ENCODE measurements around the gene DIP2A. TPM values are rescaled to one million over a fixed set of nuclear protein-coding genes. Genes with fewer than 3 reads are reported as not detected.
"Not testable (repeated sequence)": the region's sequence is repeated elsewhere in the genome, so short reads cannot be mapped to it uniquely, and the experiment has no call there.

Gene DIP2A
- total RNA-seq, 2 experiments from 2014 or later: 32.0 to 35.3 TPM

DNA sequence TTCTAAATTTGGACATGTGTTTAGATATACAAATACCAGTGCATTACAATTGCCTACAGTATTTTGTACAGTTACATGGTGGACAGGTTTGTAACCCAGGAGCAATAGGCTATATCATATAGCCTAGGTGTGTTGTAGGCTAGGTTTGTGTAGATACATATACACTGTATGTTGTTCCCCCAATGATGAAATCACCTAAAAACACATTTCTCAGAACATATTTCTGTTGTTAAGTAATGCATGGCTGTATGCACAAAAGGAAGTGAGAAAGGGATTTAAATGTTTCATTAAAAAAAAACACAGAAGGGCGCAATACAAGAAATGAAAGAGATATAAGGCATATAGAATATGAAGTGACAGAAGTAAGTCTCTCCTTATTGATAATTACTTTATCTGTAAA, 114.2 kb downstream of the DIP2A start:
- peaks cover 48% of the 10 kb centered on the region for H3K36me3 Mint-ChIP-seq
- POLR2A ChIA-PET: no interaction called here
- H3K4me1 Mint-ChIP-seq (ENCODE audit: low read depth): peaks cover 11% of the 10 kb centered on the region
- CTCF ChIA-PET: interaction anchor here (1.1 kb wide), 1 partner anchor 24 kb away, joined by 3 read pairs; no protein-coding TSS in a partner anchor
- intact Hi-C loops (cut with micrococcal nuclease): no loop called here
- H3K27ac Mint-ChIP-seq: no peak overlapping the region
- no peak overlapping the region for H3K4me3 Mint-ChIP-seq
- H3K27me3 Mint-ChIP-seq: no peaks in the 10 kb centered on the region
- H3K9me3 Mint-ChIP-seq: peaks cover 15% of the 10 kb centered on the region
- DNase-seq: no peak

DNA sequence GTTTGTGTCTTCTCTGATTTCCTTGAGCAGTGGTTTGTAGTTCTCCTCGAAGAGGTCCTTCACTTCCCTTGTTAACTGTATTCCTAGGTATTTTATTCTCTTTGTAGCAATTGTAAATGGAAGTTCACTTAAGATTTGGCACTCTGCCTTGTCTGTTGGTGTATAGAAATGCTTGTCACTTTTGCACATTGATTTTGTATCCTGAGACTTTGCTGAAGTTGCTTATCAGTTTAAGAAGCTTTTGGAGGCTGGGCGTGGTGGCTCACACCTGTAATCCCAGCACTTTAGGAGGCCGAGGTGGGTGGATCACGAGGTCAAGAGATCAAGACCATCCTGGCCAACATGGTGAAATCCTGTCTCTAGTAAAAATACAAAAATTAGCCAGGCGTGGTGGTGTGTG, 119.1 kb downstream of the DIP2A start:
- Mint-ChIP-seq H3K36me3 (peaks cover 47% of the 10 kb centered on the region), H3K9me3 (peaks cover 37% of the 10 kb centered on the region), H3K4me1 (ENCODE audit: low read depth) (peaks cover 11% of the 10 kb centered on the region)
- CTCF ChIA-PET; H3K27ac Mint-ChIP-seq; intact Hi-C loops (cut with micrococcal nuclease); H3K27me3 Mint-ChIP-seq; POLR2A ChIA-PET; H3K4me3 Mint-ChIP-seq; DNase-seq: not testable (repeated sequence)

DNA sequence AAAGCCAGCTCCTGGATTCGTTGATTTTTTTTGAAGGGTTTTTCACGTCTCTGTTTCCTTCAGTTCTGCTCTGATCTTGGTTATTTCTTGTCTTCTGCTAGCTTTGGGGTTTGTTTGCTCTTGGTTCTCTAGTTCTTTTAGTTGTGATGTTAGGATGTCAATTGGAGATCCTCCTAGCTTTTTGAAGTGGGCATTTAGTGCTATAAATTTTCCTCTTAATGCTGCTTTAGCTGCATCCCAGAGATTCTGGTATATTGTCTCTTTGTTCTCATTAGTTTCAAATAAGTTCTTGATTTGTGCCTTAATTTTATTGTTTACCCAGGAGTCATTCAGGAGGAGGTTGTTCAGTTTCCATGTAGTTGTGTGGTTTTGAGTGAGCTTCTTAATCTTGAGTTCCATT, 120.7 kb downstream of the DIP2A start:
- intact Hi-C loops (cut with micrococcal nuclease); H3K27ac Mint-ChIP-seq; H3K4me3 Mint-ChIP-seq; POLR2A ChIA-PET; CTCF ChIA-PET; H3K27me3 Mint-ChIP-seq; DNase-seq: not testable (repeated sequence)
- Mint-ChIP-seq H3K9me3 (peaks cover 36% of the 10 kb centered on the region), H3K36me3 (peaks cover 47% of the 10 kb centered on the region), H3K4me1 (ENCODE audit: low read depth) (peaks cover 11% of the 10 kb centered on the region)

DNA sequence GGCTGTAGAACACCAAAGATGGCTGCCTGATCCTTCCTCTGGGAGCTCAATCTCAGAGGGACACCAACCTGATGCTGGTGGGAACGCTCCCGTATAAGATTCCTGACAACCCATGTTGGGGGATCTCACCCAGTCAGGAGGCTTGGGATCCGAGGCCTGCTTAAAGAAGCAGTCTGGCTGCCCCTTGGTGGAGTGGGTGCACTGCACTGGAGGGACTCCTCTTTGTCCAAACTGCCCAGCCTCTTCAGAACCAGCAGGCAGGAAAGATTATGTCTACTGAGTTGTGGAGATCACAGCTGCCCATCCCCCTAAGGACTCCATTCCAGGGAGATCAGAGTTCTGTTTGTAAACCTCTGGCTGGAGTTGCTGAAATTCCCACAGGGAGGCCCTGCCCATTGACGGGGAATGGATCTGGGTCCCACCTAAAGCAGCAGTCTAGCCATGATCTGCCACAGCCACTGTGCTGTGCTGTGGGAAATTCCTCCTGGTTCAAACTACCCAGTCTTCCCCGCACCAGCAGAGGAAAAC, 123.2 kb downstream of the DIP2A start:
- H3K4me1 Mint-ChIP-seq (ENCODE audit: low read depth): no peaks in the 10 kb centered on the region
- H3K27ac Mint-ChIP-seq: no peak overlapping the region
- H3K27me3 Mint-ChIP-seq: no peaks in the 10 kb centered on the region
- intact Hi-C loops (cut with micrococcal nuclease): no loop called here
- ChIA-PET CTCF (no interaction called here), POLR2A (no interaction called here)
- no peak for DNase-seq
- peaks cover 47% of the 10 kb centered on the region for H3K36me3 Mint-ChIP-seq
- peaks cover 48% of the 10 kb centered on the region for H3K9me3 Mint-ChIP-seq
- H3K4me3 Mint-ChIP-seq: no peak overlapping the region

DNA sequence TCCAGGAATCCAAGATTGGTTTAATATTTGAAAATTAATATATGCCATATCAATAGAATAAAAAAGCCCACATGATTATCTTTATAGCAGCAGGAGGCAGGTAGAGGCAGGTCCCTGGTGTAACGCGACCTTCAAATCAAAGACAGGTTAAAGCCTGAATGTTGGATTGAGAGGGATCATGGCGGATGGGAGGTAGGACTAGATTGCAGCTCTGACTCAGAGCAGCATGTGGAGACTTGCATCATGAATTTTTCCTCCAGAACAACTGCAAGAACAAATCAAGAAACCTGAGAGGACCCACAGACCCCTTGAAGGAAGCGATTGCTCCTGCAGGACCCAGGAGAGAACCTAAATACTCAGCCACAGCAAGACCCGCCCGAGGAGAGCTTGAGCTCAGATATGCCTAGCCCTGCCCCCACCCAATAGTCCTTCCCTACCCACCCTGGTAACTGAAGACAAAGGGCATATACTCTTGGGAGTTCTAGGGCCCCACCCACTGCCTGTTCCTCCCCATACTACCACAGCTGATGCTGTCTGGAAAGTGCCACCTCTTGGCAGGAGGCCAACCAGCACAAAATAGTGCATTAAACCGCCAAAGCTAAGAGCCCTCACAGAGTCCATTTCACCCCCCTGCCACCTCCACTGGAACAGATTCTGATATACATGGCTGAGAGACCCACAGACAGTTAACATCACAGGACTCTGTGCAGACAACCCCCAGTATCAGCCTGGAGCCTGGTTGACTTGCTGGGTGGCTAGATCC, 126.7 kb downstream of the DIP2A start:
- intact Hi-C loops (cut with micrococcal nuclease): no loop called here
- H3K27ac Mint-ChIP-seq: no peak overlapping the region

DNA sequence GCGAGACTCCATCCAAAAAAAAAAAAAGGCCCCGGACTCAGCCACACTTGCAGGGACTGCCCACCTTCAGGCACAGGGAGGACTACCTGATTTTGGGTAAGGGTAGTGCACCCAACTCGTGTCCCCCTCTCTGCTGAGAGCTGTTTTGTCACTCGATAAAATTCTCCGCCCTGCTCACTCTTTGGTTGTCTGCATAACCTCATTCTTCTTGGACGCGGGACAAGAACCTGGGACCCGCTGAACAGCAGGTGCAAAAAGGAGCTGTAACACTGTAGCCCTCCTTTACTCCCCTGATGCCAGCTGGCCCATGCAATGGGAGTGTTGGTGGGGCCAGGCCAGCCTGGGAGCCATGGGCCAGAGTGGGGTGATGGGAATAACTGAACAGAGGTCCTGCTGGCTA, 135.6 kb downstream of the DIP2A start:
- Mint-ChIP-seq H3K4me3 (no peak overlapping the region), H3K9me3 (peaks cover 43% of the 10 kb centered on the region), H3K36me3 (peaks cover 2% of the 10 kb centered on the region), H3K27me3 (no peaks in the 10 kb centered on the region), H3K4me1 (ENCODE audit: low read depth) (no peaks in the 10 kb centered on the region), H3K27ac (no peak overlapping the region)
- DNase-seq: no peak
- POLR2A ChIA-PET: no interaction called here
- CTCF ChIA-PET: no interaction called here
- intact Hi-C loops (cut with micrococcal nuclease): no loop called here

More for the DNA sequence above, 126.7 kb downstream of the DIP2A start:
- DNase-seq: no peak
- ChIA-PET CTCF (no interaction called here), POLR2A (no interaction called here)
- Mint-ChIP-seq H3K9me3 (peaks cover 56% of the 10 kb centered on the region), H3K27me3 (no peaks in the 10 kb centered on the region), H3K4me3 (no peak overlapping the region), H3K4me1 (ENCODE audit: low read depth) (peaks cover 3% of the 10 kb centered on the region), H3K36me3 (peaks cover 26% of the 10 kb centered on the region)

DNA sequence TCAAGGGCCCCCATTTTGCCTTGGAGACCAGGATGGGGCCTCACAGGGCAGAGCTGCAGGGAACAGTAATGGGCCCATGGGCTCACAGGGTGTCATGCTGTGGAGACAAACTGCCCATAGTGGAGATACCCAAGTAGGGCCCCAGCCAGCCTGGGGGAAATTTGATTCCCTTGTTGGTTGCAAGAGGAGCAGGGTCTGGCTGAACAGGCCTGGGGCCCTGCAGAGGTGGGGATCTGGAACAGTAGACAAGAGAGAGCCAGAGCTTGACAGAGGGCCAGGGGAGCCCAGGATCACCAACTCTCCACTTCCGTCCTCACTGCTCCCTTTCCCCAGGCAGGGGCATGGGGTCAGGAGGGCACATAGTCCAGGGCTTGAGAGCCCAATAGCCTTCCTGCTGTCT, 137.5 kb downstream of the DIP2A start:
- H3K36me3 Mint-ChIP-seq: peaks cover 2% of the 10 kb centered on the region
- intact Hi-C loops (cut with micrococcal nuclease): no loop called here
- no peak overlapping the region for H3K27ac Mint-ChIP-seq
- DNase-seq: no peak
- ChIA-PET CTCF (interaction anchor here (1.0 kb wide), 1 partner anchor 24 kb away, joined by 3 read pairs; no protein-coding TSS in a partner anchor), POLR2A (no interaction called here)
- H3K27me3 Mint-ChIP-seq: no peaks in the 10 kb centered on the region
- H3K4me3 Mint-ChIP-seq: no peak overlapping the region
- H3K9me3 Mint-ChIP-seq: peaks cover 27% of the 10 kb centered on the region
- H3K4me1 Mint-ChIP-seq (ENCODE audit: low read depth): no peaks in the 10 kb centered on the region

DNA sequence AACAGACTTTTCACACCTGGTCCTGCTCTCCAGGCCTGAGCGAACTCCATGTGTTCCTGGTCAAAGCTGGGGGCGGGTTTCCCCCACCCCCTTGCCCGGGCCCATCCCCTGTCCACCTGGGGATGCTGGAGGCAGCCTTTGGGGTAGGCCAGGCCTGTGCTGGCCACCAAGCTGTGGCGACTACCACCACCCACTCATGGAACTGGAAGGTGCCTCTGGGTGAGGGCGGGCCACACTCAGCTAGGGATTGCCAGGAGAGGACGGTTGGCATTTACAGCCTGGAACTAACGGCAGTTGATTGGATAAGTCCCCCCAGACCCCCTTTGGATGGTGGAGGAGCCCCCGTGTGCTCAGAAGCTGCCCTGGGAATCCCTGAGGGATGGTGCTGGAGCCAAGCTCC, 138.3 kb downstream of the DIP2A start:
- Mint-ChIP-seq H3K27me3 (no peaks in the 10 kb centered on the region), H3K9me3 (peaks cover 19% of the 10 kb centered on the region), H3K27ac (no peak overlapping the region), H3K4me3 (no peak overlapping the region), H3K4me1 (ENCODE audit: low read depth) (no peaks in the 10 kb centered on the region), H3K36me3 (peaks cover 2% of the 10 kb centered on the region)
- intact Hi-C loops (cut with micrococcal nuclease): no loop called here
- CTCF ChIA-PET: interaction anchor here (1.0 kb wide), 1 partner anchor 25 kb away, joined by 3 read pairs; no protein-coding TSS in a partner anchor
- DNase-seq: no peak
- POLR2A ChIA-PET: no interaction called here

DNA sequence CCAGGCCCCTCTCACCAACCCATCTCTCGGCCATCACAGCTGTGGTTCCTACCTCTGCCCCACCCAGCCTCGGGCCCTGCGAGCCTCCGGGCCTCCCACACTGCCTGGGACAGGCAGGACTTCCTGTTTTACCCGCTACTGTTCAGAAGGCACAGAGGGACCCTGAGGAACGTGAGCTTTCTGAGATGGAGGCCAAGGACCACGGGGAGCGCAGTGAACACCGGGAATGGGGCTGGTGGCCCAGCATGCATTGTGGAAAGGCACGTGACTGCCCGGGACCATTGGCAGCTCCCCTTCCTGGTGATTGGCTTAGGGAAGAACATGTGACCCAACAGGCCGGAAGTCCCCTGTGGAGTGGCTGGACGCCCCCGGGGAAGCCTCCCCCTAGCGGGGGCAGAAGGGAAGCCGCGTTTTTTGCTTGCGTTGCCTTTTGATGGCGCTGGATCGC, 139.2 kb downstream of the DIP2A start:
- no peak overlapping the region for H3K27ac Mint-ChIP-seq
- CTCF ChIA-PET: no interaction called here
- H3K36me3 Mint-ChIP-seq: peaks cover 1% of the 10 kb centered on the region
- no peaks in the 10 kb centered on the region for H3K27me3 Mint-ChIP-seq
- H3K4me1 Mint-ChIP-seq (ENCODE audit: low read depth): no peaks in the 10 kb centered on the region
- H3K9me3 Mint-ChIP-seq: peaks cover 15% of the 10 kb centered on the region
- intact Hi-C loops (cut with micrococcal nuclease): no loop called here
- POLR2A ChIA-PET: no interaction called here
- no peak for DNase-seq
- H3K4me3 Mint-ChIP-seq: no peak overlapping the region

DNA sequence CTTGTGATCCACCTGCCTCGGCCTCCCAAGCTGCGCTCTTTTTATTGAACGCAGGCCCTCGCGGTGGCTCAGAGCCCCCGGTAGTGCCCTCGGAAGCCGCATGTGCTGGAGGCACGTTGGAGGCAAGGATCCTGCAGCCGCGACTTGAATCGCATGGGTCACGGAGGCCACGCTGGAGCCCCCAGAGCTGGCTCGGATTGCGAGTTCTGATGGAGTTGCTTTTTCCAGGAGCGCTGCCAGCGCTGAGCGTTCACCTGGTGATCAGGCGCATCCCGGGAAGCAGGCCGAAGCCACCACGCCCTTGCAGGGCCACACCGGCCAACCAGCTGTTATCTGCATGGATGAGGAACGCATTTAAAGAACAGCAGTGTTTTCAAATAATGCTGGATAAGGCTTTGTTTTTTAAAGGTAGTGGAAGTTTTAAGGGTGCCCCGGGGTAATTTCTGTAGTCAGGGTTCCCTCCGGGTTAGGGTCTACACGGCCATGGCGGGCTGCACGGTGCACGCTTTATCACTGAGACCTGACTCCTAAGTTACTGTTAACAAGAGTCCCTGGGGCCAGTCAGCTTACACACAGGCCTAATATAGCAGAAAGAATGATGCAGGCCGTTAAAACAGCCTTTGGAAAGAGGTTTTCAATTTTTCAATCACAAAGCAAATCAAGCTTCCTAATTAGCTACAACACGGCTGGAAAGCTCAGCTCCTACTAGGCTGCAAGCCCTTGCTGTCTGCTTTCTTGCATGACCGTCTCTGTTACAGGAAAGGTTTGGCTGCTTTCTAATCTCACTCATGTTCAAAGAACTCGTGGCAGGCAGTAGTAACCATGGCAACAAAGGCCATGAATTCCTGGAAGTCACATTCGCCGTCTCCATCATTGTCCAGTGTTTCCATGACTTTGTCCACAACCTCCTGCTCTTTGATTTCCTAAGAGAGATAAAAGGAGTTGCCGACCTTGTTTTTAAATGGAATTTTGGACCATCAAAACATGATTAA, 140.2 kb downstream of the DIP2A start:
- intact Hi-C loops (cut with micrococcal nuclease): no loop called here
- ChIA-PET POLR2A (no interaction called here), CTCF (no interaction called here)
- Mint-ChIP-seq H3K27ac (no peak overlapping the region), H3K27me3 (no peaks in the 10 kb centered on the region), H3K36me3 (no peaks in the 10 kb centered on the region), H3K9me3 (peaks cover 7% of the 10 kb centered on the region), H3K4me1 (ENCODE audit: low read depth) (no peaks in the 10 kb centered on the region), H3K4me3 (no peak overlapping the region)
- no peak for DNase-seq

DNA sequence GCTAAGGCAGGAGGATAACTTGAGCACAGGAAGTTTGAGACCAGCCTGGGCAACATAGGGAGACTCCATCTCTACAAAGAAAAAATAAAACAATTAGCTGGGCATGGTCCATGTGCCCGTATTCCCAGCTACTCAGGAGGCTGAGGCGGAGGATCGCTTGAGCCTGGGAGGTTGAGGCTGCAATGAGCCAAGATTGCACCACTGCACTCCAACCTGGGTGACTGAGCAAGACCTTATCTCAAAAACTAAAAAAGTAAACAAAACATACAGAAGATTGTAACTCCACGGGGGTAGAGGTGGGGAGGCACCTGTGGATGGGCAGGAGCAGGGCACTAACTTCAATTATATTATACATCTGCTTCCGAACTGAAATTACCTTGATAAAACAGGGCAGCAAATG, 141.6 kb downstream of the DIP2A start:
- Mint-ChIP-seq H3K27ac (no peak overlapping the region), H3K36me3 (no peaks in the 10 kb centered on the region), H3K9me3 (no peaks in the 10 kb centered on the region), H3K27me3 (no peaks in the 10 kb centered on the region), H3K4me1 (ENCODE audit: low read depth) (peaks cover 6% of the 10 kb centered on the region), H3K4me3 (no peak overlapping the region)
- ChIA-PET POLR2A (no interaction called here), CTCF (no interaction called here)
- intact Hi-C loops (cut with micrococcal nuclease): no loop called here
- DNase-seq: no peak

DNA sequence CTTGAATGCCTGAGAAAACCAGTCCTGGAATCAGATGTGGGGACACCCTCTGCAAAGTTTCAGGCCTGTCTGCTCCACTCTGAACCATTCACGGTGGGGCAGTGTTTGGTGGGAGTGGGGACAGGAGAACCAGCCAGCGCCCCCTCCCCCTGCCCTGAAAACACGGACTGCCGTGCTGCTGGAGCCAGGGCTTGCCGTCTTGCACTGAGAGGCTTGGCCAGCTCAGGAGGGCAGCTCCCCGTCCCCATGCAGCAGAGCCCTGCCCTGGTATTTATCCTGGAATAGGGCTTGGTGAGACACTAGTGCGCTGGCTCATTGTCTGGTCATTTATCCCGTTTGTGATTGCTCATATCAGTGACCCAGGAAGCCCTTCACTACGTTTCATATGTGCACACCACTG, 142.3 kb downstream of the DIP2A start:
- H3K27me3 Mint-ChIP-seq: no peaks in the 10 kb centered on the region
- ChIA-PET CTCF (no interaction called here), POLR2A (no interaction called here)
- no peaks in the 10 kb centered on the region for H3K9me3 Mint-ChIP-seq
- H3K4me3 Mint-ChIP-seq: no peak overlapping the region
- intact Hi-C loops (cut with micrococcal nuclease): no loop called here
- H3K4me1 Mint-ChIP-seq (ENCODE audit: low read depth): peaks cover 13% of the 10 kb centered on the region
- no peak for DNase-seq
- no peaks in the 10 kb centered on the region for H3K36me3 Mint-ChIP-seq
- H3K27ac Mint-ChIP-seq: no peak overlapping the region

All from activated CD4-positive, alpha-beta memory T cell treated with anti-CD3 and anti-CD28 coated beads for 36 hours (primary cell).